NCI-H1436 (cell line): ENCODE measurements around the gene HMMR.

ENCODE experiments used
- DNase-seq: peaks from one replicate; lab custom pipeline; 2025; lab: John Stamatoyannopoulos, UW

The HMMR gene

DNA sequence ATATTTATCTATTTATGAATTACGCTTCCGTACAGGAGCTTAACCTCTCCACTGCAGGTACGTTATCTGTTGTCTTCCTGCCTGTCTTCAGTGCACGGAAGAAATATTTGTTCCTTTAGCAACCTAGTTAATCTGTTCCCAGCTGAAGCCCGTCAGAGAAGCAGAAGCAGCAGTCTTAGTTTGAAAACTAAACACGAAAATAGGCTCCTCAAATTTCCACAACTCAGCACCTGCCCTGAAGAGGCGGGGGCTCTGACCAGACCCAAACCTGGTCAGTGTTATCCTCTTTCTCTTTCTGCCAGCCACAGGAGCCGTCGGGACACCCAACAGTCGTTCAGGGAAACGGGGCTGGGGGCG lies 992 bp upstream of the HMMR start:
- DNase-seq, result peak; percentile 23

DNA sequence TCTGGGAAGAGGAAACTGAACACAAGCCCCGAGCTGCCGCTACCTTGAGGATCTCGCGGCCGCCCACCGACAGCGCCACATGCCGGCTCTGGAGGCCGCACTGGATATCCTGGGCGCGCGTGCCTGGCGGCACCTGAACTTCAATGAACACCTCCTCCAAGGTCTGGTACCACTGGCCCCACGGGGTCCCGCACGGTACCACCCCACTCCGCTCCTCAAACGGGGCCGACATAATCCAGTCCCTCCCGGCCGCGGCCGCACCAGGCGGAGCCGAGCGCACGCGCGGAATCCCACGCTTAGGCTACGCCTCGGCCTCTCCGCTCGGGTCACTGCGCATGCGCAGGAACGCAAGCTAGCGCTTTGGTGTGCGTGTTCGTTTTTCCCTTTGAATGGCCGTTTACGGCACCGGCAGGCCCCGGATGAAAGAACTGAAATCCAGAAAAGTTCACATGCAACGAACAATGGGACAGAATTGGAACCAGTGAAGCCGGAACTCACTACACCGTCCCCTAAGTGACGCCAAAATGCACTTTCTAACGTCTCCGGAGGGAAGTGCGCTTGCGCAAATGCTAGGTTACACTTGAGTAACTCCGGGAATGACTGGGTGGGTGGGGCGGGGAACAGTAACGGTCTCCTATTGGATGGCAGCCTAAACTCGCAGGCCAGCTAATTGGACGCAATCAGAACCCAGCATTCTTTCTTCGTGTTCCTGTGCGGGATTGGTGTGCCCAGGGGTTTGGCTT lies 442 bp upstream of the HMMR start, which contains the start of gene NUDCD2:
NUDCD2 (minus strand) TSS at position 284 of the 743 bp plus-strand sequence; CDS start at position 232, 52 bp downstream.
- peak; percentile 96 for DNase-seq

DNA sequence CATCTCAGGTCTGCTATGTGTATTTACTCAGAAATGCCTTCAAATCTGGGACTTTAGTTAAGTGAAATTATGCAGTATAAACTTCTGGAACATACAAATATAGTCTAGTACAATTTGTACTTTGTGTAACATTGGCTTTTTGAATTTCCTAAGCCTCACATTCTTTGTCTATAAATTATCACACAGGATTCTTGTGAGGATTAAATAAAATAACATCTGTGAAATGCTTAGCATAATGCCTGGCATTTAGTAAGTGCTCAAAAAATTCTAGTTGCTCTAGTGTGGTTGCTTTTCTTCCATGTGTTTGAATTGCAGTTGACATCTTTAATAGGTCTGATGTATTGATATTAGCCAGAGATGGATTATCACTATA lies 2.6 kb downstream of the HMMR start:
- DNase-seq, result no peak

DNA sequence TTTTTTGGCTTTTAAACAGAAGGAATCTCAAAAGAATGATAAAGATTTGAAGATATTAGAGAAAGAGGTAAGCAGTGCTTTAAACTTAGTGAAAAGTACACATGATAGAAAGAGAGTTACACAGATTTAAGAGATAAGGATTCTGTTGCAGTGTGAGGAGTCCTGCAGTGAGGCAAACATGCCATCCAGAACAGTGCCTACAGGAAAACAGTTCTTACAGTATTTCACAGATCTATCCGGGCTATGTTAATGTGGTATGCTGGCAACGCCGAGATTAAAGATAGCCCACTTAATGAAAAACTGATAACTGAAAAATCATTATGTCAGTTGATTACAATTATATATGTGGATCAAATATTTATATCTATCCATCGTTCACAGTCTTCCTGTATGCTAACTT lies 7.2 kb downstream of the HMMR start:
- DNase-seq, result no peak

DNA sequence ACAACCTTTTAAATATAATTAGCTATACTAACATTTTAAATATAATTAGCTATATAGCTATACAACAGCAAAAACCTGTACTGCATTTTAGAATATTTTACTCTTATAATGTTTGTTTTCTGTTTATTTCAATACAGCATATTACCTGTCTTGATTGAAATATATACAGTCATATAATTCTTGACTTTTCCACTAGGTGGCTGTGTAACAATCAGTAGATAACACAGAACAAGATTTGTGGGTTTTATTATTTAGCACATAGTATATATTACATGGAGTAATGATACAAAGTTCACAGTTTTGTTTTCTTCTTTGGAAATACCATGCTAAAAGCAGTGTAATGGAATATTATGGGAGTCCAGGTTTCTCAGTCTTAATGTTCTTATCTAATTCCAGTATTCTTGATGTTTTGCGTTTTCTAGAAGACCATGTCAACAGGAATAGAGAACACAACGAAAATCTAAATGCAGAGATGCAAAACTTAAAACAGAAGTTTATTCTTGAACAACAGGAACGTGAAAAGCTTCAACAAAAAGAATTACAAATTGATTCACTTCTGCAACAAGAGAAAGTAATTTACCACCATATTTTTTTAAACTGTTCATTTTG lies 13.3 kb downstream of the HMMR start:
- DNase-seq, result peak; percentile 2

DNA sequence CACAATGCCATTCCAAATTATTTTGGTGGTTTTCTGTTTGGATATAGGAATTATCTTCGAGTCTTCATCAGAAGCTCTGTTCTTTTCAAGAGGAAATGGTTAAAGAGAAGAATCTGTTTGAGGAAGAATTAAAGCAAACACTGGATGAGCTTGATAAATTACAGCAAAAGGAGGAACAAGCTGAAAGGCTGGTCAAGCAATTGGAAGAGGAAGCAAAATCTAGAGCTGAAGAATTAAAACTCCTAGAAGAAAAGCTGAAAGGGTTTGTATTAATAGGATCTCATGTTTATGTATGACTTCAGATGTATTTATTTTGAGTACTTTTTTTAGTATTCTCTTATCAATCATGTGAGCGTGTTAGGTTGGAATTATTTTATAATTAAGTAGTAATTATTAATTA lies 15.0 kb downstream of the HMMR start:
- no peak for DNase-seq

DNA sequence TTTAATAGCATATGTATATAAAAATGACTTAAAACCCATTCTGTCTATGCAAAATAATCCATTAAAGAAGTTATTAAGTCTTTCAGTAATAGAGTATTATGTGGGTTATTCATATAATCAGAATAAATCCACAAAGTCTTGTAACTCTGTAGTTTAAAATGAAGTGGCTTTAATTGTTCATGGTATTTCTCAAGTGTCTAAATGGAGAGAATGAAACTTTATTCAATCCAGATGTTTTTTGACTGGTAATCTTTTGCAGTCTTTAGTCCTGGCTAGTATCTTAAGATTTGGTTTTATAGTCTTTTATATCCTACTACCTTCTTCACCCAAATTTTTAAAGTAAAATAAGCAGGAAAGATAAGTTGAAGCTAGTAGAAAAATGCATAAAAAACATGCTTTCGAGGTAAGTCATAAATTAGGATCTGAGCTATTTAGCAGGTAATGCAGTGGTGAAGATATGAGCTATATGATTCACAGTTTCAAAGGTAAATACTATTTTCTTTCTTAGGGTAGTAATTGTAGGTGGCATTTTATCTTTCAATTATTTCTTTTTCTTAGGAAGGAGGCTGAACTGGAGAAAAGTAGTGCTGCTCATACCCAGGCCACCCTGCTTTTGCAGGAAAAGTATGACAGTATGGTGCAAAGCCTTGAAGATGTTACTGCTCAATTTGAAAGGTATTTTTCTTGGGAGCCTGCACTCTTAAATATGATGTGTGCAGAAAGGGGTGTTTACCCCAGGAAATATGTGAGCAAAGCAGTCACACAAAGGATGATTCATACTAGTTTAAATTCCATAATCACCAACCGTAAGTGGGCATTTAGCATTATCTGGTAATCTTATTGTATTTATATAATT lies 17.9 kb downstream of the HMMR start:
- no peak for DNase-seq

DNA sequence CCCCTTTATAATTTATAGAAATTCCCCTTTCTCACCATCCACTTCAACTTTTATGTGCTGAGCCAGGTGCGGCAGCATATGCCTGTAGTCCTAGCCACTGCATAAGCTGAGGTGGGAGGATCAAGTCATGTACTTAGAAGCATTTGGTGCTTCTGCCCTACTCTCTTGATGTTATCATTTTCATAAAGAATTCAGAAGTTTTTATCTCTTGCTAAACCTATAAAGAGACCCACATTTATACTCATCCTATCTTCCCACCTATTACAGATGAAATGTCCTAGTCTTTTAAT lies 18.5 kb downstream of the HMMR start:
- DNase-seq, result no peak

DNA sequence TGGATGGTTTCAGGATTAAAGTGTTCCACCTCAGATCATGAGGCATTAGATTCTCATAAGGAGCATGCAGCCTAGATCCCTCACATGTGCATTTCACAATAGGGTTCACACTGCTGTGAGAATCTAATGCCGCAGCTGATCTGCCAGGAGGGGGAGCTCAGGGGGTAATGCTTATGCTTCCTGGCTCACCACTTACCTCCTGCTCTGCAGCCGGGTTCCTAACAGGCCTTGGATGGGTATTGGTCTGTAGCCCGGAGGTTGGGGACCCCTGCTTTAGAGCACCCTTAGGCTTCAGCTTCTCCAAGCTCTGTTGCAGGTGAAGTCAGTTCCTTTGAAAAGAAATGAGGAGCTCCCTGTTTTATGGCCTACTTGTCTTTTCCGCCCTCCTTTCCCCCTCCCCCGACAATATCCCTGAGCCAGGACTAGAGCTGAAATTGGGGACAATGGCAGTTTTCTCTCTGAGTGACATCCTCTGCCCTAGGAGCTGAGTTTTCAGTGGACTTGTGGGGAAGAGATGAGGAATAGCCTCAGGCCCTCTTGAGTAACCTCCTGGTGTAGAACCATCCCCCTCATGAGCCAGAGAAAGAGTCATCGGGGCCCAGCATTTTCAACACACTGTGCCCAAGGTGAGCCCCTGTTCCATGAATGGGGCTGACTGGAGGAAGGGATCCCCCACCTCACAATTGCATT lies 28.8 kb downstream of the HMMR start:
- no peak for DNase-seq

DNA sequence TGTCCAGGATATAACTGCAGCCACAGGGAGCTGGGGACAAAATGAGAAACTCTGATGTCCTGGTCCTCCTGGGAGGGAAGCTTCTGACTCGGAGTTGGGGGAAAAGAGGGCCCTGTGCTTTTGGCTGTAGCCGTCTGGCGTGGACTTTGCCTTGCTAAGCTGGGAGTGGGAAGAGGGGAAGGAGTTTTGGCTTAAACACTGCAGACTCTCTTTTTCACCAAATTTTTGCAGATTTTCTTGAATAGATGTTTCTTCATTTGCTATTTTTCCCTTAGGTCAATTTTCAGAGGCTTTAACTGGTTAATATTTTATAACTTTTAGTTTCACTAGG lies 29.3 kb downstream of the HMMR start:
- DNase-seq, result no peak

DNA sequence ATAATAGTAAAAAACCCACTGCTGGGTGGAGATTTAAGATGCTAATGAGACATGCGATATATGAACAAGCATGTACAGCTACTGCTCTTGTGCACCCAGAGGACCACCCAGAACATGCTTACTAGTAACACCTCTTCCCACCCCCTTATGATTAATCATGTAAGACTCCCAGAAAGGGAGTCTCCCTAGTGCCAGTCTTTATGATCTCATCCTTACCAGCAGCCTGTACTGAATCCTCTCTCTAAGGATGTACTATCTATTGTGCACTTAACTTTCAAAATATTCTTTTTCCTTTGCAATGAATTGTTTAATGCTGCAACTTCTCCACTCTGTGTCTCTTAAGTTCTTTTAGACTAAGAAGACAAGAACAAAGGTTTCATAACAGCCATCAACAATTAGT lies 35.9 kb downstream of the HMMR start:
- no peak for DNase-seq

DNA sequence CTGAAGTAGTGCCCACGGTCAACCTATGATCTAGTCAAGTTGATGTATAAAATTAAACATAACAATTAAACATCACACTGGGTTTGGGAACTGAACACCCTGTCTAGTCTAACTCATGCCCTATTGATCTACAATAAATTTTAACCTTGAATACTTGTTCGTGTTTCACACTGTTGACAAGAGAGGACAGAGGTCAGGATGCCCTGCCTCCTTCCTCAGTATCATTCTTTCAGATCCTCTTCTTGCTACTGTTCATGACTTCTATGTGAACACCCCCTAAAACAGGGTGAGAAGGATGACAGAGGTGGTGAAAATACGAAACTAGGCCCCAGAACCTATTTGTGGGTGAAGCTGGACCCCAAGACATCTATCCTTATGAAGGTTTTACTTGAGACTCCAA lies 36.9 kb downstream of the HMMR start:
- no peak for DNase-seq

DNA sequence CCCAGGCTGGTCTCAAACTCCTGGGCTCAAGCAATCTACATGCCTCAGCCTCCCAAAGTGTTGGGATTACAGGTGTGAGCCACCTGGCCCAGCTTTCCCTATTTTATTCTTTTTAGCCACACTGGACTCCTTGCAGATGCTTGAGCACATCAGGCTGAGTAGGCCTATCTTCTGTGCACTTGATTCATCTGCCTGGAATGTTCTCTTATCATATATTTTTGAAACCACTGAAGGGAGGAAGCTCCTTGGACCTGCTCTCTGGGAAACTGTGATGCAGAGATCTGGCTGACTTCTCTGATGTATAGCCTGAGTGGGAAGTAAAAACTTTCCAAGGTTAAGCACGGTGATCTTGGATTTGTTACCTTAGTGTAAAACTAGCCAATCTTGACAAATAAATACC lies 38.5 kb downstream of the HMMR start:
- DNase-seq, result no peak

DNA sequence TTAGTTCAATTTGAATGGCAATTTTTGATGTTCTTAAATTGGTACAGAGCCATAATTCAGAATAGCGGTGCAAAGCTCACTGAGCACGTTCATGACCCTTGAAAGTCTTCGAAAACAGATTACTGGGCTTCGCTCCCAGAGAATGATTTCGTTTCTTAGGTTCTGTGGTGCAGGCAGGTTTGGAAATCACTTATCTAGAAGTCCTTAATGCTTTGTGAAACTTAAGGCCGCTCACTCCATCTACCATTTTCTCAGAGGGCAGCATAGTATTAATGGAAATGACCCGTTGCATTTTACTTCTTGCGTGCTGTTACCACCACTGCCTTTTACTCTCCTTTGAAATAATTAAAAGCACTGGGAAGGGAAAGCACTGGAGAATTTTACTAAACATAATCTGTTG lies 42.1 kb downstream of the HMMR start:
- no peak for DNase-seq

DNA sequence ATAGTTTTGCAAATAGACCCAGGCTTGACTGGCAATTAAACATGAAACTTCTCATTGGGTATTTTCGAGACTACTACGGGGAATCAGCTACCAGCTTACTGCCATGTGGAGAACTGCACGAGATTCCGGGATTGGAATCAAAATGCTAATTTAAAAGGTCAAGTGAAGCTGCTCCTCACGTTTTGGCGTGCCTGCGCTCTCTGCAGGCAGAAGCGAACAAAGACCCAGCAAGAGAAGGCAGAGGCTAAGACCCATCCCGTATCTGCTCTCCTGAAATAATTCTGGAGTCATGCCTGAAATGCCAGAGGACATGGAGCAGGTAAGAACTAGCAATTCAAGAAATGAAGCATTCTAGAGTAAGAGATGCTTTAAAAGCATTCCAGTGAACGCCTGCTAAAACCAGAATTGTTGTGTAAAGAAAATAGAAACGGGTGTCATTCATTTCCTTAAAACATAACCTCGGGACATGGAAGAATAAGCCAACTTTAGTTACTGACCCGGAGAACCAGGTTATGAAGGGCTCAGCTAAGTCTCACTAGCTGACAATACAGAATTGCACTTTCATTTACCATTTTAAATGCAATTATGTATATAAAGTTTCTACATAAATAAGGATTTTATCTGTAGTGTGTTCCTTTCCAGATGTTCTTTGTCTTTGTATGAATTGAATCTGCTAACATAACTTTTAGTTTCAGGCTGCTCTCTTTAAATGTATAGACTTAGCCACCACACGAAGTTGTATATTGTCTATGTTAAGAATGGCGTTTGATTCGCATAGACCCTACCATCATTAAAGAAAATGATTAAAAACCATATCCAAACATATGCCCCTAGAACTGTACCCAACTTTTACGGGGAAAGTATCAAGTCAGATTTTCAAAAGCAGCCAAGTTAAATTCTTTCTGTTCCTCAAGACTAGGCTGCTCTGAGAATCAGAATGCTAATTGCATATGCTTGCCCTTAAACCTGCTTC lies 43.0 kb downstream of the HMMR start:
- DNase-seq, result no peak

DNA sequence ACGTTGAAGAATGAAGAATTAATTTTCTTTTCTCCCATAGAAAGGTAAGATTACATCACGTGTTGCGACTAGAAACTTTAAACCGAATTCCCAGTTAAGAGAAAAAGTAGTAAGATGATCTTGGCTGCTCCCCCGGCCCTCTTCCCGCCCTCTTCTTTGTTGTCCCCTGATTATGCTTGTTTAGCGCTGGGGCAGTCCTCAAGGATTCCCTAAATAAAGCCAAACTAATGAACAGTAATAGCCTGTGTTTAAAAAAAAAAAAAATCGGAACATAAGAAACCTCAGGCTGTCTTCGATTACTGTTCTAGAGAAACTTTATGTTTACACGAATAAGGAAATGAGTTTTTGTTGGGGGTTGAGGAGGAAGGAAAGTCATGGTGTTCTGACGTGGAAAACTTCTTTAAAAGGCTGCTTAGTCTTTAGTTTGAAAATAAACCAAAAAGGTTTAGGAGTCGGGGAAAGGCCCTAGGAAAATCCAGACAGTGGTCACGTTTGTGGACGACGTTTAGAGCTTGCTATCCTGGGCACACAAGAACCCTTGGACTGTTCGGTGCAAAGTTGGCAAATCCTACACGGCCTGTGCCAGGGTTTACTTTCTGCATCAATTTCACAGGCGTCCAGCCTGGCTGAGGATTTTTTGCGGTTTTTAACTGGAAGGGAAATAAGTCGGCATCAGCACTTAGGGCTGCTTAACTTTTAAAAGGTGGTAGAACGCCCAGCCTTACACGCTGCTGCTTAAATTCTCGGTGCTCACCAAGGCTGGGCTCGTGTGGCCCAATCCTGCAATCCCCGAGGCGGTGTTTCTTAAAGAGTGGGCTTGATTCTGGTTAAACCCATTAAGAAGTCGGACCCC lies 43.9 kb downstream of the HMMR start:
- peak; percentile 2 for DNase-seq

DNA sequence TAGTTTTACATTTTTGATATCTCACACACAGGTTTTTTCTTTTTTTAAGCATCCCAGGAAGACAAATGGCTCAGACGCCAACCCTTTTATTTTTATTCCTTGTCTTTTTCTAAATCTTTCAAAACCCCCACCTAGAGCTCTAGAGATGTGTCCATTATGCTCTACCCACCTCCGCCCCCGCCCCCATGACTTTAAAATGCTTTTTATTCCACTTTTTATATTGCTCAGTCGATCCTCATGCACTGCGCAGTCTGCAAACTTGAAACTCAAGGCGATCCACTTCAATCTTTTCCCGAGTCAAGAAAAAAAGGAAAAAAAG lies 44.6 kb downstream of the HMMR start:
- no peak for DNase-seq

DNA sequence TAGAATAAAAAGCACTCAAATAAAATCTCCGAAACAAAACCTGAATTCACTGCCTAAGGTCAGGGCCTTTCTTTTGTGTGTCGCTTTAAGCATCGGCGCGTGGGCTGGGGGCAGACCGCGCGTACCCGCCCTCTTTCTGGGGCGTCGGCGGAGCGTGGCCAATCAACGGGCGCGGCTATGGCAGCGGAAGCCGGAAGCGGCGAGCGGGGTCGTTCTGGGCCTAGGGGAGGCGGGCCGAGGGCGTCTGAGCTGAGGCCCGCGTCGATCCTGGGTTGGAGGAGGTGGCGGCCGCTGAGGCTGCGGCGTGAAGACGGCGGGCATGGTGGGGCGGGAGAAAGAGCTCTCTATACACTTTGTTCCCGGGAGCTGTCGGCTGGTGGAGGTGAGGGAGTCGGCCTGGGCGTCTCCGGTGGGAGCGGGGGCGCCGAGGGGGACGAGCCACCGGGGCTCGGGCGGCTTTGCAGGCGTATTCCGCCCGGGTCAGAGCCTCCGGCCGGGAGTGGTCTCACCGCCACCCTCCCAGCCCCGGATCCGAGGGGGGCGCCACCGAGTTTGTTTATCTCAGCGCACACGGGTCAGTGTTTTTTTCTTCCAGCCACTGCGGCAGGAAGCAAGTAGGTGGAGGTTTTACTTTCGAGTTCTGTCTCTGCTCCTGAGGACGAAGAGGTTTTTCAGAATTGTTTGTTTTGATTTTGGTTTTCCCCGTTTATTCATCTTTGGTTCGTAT lies 45.1 kb downstream of the HMMR start, which contains the start of gene MAT2B:
MAT2B (plus strand) TSS at position 252 of the 727 bp plus-strand sequence; CDS start at position 320, 68 bp downstream.
- DNase-seq, result peak; percentile 91

DNA sequence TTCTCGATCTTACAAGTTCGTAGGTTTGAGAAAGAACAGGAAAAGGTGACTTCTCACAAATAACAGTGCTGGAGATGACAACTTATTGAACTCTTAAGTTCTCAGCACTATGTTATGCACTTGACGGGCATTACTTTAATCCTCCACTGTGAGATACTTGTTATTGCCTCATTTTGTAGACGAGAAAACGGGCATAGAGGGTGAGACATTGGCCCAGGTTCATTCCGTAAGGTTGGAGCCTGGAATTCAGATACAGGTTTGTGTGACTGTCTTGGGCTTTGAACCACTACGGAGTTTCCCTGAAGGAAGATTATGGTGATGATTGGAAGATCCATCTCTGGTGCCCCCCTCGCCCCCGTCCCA lies 45.6 kb downstream of the HMMR start:
- DNase-seq, result no peak

DNA sequence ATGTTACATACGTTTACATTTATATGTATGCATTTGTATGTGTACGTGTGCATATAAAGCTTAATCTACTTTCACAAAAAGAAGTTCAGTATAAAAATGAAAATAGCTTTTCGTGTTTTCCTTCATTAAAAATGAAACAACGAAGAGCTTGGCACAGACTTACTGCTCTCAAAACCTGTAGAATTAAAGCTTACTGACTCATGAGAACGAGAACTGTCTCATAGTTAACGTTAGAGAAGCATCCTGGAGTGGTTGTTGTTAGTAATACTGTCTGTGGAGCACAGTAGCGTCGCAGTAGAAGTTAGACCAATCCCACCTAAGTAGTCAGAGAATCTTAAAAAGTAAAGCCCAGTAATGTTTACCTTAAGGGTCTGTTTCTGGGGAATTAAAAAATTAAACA lies 46.3 kb downstream of the HMMR start:
- no peak for DNase-seq
